ENCODE results near the gene DNAH17.

DNAH17 gene

DNA sequence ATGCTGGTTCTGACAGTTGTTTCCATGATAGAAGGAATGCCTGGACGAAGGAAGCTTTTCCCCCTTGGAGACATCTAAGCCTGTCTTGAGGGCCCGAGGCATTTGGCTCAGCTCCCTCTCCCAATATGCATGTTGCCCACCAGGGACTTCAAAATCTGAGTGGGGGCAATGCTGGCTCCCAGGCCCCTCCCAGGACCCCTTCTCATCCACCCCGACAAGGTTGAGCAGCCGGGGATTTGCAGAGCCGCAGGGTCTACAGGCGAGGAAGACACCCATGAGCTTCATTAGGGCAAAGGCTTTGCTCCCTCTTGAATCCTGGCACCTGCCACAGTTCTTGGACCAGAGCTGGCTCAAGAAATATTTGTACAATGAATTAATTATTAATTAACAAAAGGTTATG is 25.1 kb upstream of the DNAH17 start:
- no peak for DNase-seq (ENCODE audit: low read depth in 2 of 2)

DNA sequence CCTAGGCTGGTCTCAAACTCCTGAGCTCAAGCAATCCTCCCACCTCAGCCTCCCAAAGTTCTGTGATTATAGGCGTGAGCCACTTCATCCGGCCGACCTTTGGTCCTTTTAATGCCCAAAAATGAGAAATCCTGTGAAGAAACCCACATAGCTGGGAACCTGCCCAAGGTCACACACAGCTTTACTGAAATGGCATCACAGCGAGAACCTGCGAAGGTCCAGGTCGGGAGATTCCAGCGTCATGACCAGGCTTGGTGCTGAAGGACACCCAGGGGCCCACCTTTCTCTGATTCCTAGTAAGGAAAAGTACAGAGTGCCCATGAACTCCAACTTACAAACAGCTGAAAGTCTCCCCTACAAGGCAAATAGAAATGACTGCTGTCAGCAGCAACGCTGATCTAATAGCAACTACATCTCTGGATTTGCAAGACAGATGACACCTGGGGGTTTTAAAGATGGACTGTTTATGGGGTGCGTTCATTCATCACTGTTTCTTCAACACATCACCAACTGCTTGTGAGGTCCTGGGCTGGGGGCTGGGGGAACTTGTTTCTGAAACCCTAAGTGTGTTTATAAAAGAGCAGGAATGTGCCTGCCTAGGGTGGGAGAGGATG is 24.5 kb upstream of the DNAH17 start:
- DNase-seq (ENCODE audit: low read depth in 2 of 2): no peak

DNA sequence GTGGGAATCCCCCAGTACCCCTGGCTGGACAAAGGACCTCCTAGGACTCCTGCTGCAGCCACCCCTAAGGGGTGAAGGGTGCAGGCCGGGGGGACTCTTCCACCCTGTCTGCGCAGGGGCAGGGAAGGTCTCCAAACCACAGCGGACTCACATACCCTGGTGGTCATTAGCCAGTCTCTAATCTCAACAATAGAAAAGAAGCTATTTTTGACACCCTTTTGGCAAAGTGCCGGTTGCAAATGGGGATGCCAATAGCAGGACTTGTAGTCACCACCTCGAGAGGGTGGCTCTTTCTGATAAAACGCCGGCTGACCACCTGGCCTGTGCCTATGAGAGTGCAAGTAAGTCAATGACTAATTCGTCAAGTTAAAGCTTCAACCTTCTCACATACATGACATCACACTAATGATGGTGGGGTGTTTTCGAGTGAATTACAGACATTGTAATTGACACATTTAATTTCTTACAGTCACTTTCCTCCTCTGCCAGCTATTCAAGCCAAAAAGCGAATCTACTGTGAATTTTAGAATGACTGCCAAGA is 23.1 kb upstream of the DNAH17 start:
- no peak for DNase-seq (ENCODE audit: low read depth in 2 of 2)

DNA sequence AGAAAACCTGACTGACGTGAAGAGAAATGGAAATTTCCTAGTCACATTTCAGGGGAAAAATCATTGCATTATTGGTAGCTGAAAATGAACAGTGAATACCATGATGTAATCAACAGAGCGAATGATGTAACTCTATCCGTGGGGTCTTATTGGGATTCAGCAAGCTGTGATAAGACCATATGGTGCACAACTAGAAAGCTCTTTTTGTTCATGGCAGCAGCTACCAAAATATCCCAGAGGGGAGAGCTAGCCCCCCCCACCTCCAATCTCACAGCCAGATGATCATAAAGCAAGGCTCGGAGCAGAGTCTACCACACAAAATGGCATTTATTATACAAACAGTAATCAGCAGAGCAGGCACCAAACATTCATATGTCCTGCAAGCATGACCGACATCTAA is 22.2 kb upstream of the DNAH17 start:
- no peak for DNase-seq (ENCODE audit: low read depth in 2 of 2)

DNA sequence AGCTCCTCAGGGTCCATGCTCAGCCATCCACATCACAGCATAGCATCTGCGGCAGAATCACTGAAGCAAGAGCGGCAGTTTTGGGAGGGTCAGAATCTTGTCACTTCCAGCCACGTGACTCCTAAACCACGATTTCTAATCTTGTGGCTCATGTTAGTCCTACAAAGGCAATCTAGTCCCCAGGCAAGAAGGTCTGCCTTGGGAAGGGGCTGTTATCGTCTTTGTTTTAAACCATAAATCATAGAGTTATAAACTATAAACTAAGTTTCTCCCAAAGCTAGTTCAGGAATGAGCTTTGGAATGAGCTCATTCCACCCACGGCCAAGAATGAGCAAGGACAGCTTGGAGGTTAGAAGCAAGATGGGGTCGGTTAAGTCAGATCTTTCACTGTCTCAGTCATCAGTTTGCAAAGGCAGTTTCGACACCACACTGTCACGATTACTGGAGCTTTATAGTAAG is 20.8 kb upstream of the DNAH17 start:
- DNase-seq (ENCODE audit: low read depth in 2 of 2): no peak

DNA sequence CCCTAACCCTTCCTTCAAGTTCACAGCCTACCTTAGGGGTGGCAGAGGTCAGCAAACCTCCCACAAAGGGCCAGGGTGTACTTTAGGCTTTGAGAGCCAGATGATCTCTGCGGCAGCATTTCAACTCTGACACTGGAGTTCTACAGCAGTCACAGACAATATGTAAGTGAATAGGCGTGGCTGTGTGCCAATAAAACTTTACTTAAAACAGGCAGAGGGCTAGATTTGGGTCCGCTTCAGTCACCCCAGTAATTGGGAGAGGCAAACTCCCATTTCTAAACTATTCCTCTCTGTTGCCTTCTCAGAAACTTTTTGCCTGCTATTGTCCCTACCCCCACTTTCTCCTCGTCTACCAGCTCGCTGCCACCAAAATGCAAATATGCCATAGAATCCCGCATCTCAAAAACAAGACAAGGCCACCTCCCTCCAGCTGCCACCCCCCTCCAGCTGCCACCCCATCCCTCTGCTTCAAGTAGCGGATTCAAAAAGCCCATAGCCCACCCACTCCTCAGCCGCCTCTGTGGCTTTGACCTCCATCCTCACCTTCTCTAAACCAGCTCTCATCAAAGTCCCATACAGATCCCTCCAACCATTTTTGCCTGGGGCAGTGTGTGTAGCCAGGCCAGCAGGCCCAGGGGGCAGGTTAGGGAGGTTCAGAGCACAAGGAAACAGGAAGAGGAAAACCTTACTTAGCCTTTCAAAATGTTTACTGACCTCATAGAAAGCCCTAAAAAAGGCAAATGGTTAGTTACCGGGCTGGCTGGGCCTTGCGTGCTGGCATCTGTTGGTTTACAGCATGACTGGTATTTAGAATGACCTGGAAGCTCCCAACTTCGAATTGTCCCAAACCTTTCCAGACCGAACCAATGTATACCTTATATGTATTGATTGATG is 19.9 kb upstream of the DNAH17 start:
- no peak for DNase-seq (ENCODE audit: low read depth in 2 of 2)

DNA sequence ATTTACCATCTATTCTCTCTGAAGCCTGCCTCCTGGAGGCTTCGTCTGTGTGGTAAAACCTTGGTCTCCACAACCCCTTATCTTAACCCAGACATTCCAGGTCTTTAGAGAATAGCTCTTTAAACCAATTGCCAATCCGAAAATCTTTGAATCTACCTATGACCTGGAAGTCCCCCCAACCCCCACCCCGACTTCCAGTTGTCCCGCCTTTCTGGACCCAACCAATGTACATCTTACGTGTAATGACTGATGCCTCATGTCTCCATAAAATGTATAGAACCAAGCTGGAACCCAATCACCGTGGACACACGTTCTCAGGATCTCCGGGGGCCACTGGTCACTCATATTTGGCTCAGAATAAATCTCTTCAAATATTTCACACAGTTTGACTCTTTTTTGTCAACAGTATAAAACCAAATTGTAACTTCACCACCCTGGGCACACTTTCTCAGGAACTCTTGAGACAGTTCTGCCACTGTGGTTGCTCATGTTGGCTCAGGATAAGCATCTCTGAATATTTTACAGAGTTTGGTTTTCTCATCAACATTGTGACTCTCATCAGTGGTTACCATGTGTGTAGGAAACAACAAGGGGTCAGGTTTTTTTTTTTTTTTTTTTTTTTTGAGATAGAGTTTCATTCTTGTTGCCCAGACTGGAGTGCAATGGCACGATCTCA is 18.1 kb upstream of the DNAH17 start:
- no peak for DNase-seq (ENCODE audit: low read depth in 2 of 2)

DNA sequence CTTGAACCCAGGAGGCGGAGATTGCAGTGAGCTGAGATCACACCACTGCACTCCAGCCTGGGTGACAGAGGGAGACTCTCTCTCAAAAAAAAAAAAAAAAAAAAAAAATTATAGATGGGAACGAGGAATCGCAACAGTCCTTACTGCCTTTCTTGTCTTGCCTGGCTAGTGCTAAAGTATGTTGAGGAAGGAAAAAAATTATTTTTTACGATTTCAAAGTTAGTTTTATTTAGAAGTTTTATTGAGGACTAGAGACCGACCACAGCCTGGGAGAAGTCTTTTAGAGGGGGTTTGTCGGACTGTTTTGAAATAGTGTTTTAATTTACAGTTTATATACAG is 15.8 kb upstream of the DNAH17 start:
- no peak for DNase-seq (ENCODE audit: low read depth in 2 of 2)

DNA sequence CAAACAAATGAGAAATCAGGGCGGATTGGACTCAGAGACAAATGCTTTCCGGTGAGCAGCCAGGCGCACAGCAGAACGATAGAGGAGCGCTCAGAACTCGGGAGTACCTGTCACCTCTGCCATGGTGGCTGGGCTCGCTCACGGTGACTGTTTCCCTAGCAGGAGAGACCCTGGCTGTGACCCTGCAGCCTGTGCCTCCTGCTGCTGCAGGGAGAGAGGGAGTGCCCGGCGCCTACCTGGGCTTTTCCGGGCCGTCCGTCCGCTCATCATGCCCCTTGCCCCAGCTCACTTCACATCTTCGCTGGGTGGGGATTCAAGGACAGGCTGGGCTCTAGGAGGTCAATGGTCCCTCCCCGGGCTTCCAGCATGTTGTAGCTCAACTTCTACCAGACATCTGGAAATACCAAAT is 14.1 kb upstream of the DNAH17 start:
- no peak for DNase-seq (ENCODE audit: low read depth in 2 of 2)

DNA sequence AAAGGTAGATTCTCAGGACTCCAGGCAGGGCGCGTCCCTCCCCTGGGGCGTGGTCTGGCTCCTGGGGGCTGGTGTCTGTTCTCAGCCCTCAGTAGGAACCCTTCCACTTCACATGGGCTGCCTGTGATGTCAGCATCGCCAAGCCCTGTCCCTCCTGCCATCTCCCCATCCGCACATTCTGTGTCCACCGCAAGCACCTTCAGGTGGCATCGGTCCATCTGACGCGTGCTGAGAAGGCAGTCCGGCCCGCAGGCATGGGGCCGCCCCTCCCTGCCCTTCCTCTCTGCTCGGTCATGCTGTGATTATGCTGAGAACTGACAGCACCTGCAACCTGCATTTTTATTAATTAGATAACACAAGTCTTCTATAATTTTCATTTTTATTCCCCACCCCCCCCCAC is 12.7 kb upstream of the DNAH17 start:
- no peak for DNase-seq (ENCODE audit: low read depth in 2 of 2)

DNA sequence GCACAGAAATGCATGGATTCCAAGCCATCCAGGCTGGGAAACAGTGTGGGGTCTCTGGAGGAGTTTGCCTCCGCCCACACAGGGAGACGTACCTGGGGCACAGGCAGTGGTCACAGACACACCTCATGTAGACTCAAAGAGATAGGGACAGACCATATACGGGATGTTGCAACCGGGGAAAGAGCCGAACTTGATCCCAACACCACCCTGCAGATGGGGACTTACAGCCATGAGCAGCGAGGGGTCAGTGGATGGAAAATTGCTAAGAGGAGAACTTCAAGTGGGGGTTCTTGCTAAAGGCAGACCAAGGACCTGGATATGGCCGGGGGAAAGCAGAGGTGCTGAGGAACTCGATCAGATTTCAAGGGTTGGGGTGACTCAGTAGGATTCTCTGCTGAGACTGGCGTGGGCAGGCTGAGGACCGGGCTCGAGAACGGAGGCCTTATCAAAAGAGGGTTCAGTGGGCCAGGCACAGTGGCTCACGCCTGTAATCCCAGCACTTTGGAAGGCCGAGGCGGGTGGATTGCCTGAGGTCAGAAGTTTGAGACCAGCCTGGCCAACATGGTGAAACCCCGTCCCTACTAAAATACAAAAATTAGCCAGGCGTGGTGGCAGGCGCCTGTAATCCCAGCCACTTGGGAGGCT is 12.0 kb upstream of the DNAH17 start:
- no peak for DNase-seq (ENCODE audit: low read depth in 2 of 2)

DNA sequence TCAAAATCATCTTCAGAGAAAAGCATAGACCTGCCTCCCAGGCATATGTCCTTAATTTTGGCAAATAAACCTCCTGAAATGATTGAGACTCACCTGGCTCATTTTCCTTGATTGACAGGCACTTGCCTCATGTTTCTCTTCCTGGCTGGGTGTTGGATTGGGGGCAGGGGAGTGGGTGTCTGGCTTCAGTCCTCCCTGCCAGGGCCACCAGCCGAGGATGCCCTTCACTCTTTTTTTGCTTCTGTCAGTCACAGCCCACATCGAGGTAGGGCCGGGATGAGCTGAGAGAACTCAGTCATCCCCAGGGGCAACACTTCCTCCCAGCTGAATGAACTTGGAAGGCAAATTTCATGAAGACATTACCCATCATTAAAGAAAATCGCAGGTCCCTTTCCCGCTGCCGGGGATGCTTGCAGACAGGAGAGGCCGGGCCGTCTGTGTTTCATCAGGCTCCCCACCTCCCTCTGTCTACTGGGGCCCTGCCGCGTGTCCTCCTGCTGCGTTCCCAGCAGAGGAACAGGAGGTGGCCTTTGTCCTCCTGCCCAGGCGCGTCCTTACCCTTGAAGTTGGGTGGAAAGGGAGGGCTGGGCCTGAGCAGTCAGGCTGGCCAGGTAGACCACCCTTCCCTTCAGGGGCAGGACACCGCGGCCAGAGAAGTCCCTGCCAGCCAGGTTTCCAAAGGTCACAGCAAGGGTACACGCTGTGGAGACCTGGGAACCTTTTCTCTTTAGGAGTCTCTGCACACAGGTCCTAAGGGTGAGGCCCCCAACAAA is 11.2 kb upstream of the DNAH17 start:
- DNase-seq (ENCODE audit: low read depth in 2 of 2): no peak

DNA sequence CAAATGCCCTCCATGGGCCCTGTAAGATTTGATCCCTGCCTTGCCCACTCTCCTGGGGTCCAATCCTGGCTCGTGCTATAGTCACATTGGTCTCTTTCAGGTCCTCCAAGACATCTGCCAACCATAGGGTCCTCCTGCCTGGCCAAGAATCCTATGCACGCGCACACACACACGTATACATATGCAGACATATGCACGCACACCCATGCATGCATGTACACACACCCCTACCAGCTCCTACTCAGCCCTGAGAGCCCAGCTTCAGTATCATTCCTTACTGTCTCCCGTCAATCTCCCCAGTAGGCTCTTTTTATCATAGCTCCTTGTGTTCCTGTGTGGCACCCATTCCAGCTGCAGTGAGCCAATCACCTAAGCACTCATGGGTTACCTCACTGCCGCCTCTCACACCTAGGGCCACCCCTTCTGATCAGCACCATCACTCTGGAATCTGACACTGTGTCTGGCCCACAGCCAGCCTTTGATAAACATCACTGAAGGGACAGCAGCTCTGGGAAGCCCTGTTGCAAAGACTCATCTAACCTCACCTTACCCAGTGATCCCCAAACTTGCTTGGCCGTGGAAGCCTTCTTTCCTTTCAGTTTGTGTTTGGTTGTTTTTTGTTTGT is 7.9 kb upstream of the DNAH17 start:
- no peak for DNase-seq (ENCODE audit: low read depth in 2 of 2)

DNA sequence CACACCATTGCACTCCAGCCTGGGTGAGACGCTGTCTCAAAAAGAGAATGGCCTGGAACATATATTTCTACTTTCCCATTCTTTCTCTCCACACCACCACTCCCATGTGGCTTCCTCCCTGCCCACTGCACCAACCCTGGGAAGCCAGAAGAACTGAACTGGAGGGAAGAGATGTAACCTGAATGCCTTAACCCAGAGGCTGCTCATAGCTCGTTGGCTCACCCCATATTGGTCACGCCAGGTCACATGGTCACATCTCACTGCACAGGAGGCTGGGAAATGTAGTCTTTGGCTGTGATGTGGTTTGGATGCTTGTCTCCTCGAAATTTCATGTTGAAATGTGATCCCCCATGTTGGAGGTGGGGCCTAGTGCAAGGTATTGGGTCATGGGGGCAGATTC is 5.9 kb upstream of the DNAH17 start:
- no peak for DNase-seq (ENCODE audit: low read depth in 2 of 2)

DNA sequence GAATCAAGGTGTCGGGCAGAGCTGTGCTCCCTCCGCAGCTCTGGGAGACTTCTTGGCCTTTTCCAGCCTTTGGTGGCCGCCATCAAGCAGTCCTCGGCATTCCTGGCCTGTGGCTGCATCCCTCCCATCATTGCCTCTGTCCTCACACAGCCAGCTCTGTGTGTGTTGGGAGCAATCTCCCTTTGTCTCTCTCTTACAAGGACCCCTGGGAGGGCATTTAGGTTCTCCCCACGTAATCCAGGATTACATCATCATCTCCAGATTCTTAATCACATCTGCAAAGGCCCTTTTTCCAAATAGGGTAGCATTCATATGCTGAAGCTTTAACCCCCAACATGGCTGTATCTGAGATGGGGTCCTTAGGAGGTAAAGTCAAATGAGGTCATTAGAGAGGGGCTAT is 4.1 kb upstream of the DNAH17 start:
- no peak for DNase-seq (ENCODE audit: low read depth in 2 of 2)

DNA sequence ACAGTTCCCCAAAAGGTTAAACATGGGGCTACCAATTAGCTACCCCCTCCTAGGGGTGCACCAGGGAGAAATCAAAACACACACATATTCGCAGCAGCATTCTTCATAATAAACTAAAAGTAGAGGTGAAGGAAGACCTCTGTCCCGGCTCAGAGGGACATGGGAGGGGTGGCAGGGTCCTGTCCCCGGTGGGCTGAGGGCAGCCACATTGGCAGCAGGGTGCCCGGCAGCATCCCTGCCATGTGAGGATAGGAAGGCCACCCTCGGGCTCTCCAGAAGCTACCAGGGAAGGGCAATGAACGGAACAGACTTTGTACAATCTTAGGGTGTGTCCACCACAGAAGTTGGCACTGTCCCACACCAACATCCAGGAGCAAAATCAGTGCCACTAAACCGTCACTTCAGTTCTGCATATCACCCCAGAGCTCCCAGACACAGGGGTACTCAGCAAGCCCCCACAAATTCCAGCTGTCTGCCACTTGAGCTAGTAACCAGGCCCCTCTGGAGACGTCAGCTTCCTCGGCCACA is 3.1 kb upstream of the DNAH17 start:
- no peak for DNase-seq (ENCODE audit: low read depth in 2 of 2)

DNA sequence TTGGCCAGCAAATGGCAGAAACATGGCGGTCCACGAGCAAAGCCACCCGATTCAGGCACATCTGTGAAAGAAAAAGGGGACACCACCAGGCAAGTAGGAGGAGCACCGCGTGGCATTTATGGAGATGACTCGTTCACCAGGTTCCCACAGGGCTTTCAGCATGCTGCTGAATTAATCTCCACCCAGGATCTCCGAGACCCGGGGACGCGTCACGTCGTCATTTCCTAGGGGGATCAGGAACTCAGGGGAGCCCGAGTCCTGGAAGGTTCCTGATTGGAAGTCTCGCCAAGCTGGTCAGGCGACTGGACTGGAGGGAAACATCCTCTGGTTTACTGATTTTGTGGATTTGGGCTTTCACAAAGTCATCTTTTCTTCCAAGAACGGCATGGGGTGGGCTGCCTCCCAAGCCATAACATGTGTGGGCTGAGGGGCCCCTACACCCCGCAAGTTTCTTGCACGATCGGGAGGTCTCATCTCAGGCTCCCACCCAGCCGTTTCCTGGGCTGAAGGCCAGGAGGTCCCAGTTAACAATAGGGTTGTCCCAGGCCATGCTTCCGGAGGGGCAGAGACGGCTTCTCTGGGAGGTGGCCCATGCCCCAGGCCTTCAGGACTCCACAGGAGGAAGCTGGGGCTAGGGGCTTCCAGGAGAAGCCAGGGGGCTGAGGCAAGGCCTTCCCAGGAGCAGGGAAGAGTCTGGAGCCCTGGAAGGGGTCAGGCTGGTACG is 645 bp downstream of the DNAH17 start:
- DNase-seq (ENCODE audit: low read depth in 2 of 2): no peak

DNA sequence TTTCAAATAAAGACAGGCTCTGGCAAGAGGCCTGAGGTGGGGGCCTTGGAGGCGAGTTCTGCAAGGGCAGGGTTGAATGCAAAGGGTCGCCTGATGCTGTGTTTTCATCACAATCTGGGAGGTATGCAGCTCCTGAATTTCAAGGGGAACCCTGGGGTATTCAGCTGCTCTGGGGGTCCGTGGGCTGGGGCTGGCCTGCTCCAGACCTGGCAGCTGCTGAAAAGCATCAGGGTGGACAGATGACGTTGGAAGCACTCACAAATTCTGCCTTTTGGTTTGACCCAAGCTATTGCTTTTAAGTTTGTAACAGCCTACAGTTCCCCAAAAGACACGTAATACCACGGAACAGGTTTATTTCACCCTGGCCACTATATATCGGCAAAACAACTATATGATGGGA is 1.3 kb downstream of the DNAH17 start:
- no peak for DNase-seq (ENCODE audit: low read depth in 2 of 2)

DNA sequence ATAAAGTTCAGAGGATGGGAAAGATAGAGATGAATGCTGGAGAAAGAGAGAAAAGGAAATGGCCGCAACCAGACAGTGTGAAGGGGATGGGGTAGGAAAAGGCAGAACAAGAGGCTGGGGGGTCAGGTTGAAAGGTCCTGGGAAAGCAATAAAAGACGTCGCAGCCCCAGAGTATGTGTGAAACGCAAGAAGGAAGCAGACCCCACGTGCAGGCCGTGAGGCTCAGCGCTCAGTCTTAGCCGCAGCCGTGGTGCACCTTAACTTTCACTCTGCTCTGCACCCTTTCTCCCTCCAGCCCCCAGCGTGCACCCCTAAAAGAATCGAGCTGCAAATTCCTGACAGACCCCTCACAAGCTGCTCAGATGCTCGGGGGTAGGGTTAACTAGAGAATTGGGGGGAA is 1.9 kb downstream of the DNAH17 start:
- no peak for DNase-seq (ENCODE audit: low read depth in 2 of 2)

DNA sequence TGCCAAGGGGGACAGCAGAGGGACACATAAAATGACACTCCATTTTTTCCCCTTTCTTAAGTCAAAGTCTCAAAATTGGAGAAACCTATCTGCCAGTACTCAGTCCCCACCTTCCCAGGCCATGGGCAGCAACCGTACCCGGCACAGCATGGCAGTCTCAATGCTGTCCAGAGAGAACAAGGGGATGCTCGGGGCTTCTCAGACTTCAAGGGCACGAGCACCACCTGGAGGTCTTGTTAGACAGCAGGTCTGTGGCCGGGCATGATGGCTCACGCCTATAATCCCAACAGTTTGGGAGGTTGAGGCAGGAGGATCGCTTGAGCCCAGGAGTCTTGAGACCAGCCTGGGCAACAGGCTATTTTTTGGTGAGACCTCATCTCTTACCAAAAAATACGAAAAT is 3.2 kb downstream of the DNAH17 start:
- DNase-seq (ENCODE audit: low read depth in 2 of 2): no peak
